B cell (primary cell): Measurements from ENCODE around the gene DYNLL1. TPM values are rescaled to one million over a fixed set of nuclear protein-coding genes. Genes with fewer than 3 reads are reported as not detected.
A peak's percentile ranks its signal among the peaks of the same experiment; 100 is the strongest.

ENCODE experiments used
- ATAC-seq: fragments of 200-7000 bp; cut with Tn5 transposase; one replicate; pipeline ENCODE4 v1.10.0; 2021; ENCODE audit warnings: low read depth, mild to moderate bottlenecking, moderate number of reproducible peaks, moderate library complexity
- CTCF ChIA-PET: fragments of 350-600 bp; sonication (Branson Sonifier 250); formaldehyde crosslinking; loops from one replicate; lab custom pipeline; 2021; ENCODE audit warnings: antibody characterized with exemption, inconsistent platforms; lab: Charles Lee
- POLR2A ChIA-PET: fragments of 350-600 bp; sonication (Branson Sonifier 250); formaldehyde crosslinking; loops from one replicate; lab custom pipeline; 2021; ENCODE audit warnings: antibody characterized with exemption; lab: Charles Lee
- DNase-seq: peaks from one replicate; pipeline ENCODE4 v3.0.0; 2013
- H2AFZ ChIP-seq: 2 replicates; pipeline ENCODE4 v1.6.1; 2012; ENCODE audit warnings: mild to moderate bottlenecking, low read depth, low read length; ENCODE audit not compliant: insufficient read depth, poor library complexity, severe bottlenecking
- H3K27ac ChIP-seq, 2 donors: 1 replicate in 1 of 2; 2 replicates in 1 of 2; pipeline ENCODE4 v1.5.1; 2012 to 2013; ENCODE audit warnings: low read length in 2 of 2, mild to moderate bottlenecking in 2 of 2, moderate library complexity in 1 of 2
- H3K27me3 ChIP-seq, 4 experiments: fragments of 200-600 bp in 1 of 4; sonication (generic) in 1 of 4; replicated peaks in 1 of 4; 1 replicate in 2 of 4; 2 replicates in 2 of 4; pipeline versions ENCODE4 v1.6.1 to v1.7.0; 2013 to 2016; ENCODE audit warnings: low read length in 3 of 4, mild to moderate bottlenecking in 2 of 4, mixed read lengths in 1 of 4, moderate library complexity in 1 of 4; ENCODE audit not compliant: insufficient read depth in 4 of 4, control insufficient read depth in 3 of 4; ENCODE audit errors: control extremely low read depth in 1 of 4
- H3K36me3 ChIP-seq, 2 experiments: replicated peaks in 1 of 2; 1 replicate in 1 of 2; 2 replicates in 1 of 2; pipeline versions ENCODE4 v1.6.1 to v1.7.1; 2013; ENCODE audit warnings: low read length in 1 of 2; ENCODE audit not compliant: insufficient read depth in 2 of 2, control insufficient read depth in 1 of 2; ENCODE audit errors: control extremely low read depth in 1 of 2, extremely low read depth in 1 of 2
- H3K4me1 ChIP-seq, 2 donors: fragments of 200-600 bp in 1 of 2; sonication (generic) in 1 of 2; 1 replicate in 1 of 2; 2 replicates in 1 of 2; pipeline versions ENCODE4 v1.5.1 to v1.6.1; 2013 to 2017; ENCODE audit warnings: low read length in 2 of 2; ENCODE audit not compliant: control insufficient read depth in 2 of 2, insufficient read depth in 2 of 2
- H3K4me2 ChIP-seq: replicated peaks from 2 replicates; pipeline ENCODE3; 2012; ENCODE audit warnings: mild to moderate bottlenecking, low read depth, low read length; ENCODE audit not compliant: poor library complexity, severe bottlenecking
- H3K4me3 ChIP-seq, 5 experiments: fragments of 200-600 bp in 1 of 5; sonication (generic) in 1 of 5; 1 replicate in 3 of 5; 2 replicates in 2 of 5; pipeline versions ENCODE4 v1.5.1 to v1.7.0; 2011 to 2016; ENCODE audit warnings: low read length in 4 of 5, mild to moderate bottlenecking in 4 of 5, low read depth in 2 of 5, control low read depth in 1 of 5, moderate library complexity in 1 of 5; ENCODE audit not compliant: insufficient read depth in 1 of 5; ENCODE audit errors: control extremely low read depth in 1 of 5, extremely low read depth in 1 of 5
- H3K79me2 ChIP-seq: fragments of 200-600 bp; sonication (generic); one replicate; pipeline ENCODE4 v1.6.0; 2016; ENCODE audit warnings: low read length; ENCODE audit not compliant: control insufficient read depth, insufficient read depth
- H3K9ac ChIP-seq: fragments of 200-600 bp; sonication (generic); 2 replicates; pipeline ENCODE4 v1.6.1; 2017; ENCODE audit warnings: mild to moderate bottlenecking, low read length, moderate library complexity
- H3K9me3 ChIP-seq, 3 donors: one replicate each; pipeline versions ENCODE4 v1.6.1 to v1.7.1; 2013; ENCODE audit warnings: low read length in 2 of 3; ENCODE audit not compliant: control insufficient read depth in 2 of 3, insufficient read depth in 1 of 3; ENCODE audit errors: control extremely low read depth in 1 of 3
- H4K20me1 ChIP-seq: 2 replicates; pipeline ENCODE4 v1.6.0; 2012; ENCODE audit warnings: mild to moderate bottlenecking, low read length; ENCODE audit not compliant: insufficient read depth, control insufficient read depth, poor library complexity, severe bottlenecking
- H3K27ac Mint-ChIP-seq: one replicate; pipeline ENCODE4 v1.8.0; 2021; ENCODE audit warnings: mixed read lengths
- H3K27me3 Mint-ChIP-seq: one replicate; pipeline ENCODE4 v1.8.0; 2021; ENCODE audit warnings: mixed read lengths
- H3K4me1 Mint-ChIP-seq: one replicate; pipeline ENCODE4 v1.8.0; 2021; ENCODE audit warnings: mixed read lengths
- H3K4me3 Mint-ChIP-seq: one replicate; pipeline ENCODE4 v1.8.0; 2021; ENCODE audit warnings: mixed read lengths
- H3K9me3 Mint-ChIP-seq: one replicate; pipeline ENCODE4 v1.8.0; 2022; ENCODE audit warnings: mixed read lengths; ENCODE audit not compliant: insufficient read depth
- EZH2 ChIP-seq: IDR thresholded peaks from 2 replicates; pipeline ENCODE4 v1.6.1; 2012; ENCODE audit warnings: borderline replicate concordance, low read depth, mild to moderate bottlenecking, moderate library complexity, low read length; ENCODE audit not compliant: insufficient read depth, poor library complexity, severe bottlenecking
- WGBS: methylation state at CpG from one replicate; pipeline ENCODE4 v1.1.5; 2013; ENCODE audit warnings: missing lambda C conversion rate; ENCODE audit not compliant: insufficient coverage; 5-methylcytosine and 5-hydroxymethylcytosine counted together
- intact Hi-C: fragments of 100-400 bp; cut with micrococcal nuclease; formaldehyde crosslinking; loops from one replicate; pipeline ENCODE4 v1.10.0; 2022
- polyA plus RNA-seq: library from polyadenylated mRNA; depleted of rRNA; stranded (reverse); fragments of >200 nt; gene quantifications from 2 replicates; pipeline ENCODE4 v1.2.3, GENCODE V29; 2012
- total RNA-seq, 2 donors: library from RNA; stranded (reverse); fragments of 120-200 nt in 1 of 2; gene quantifications; 1 replicate in 1 of 2; 2 replicates in 1 of 2; pipeline versions ENCODE4 v1.2.3 to v1.2.4, GENCODE V29; 2013 to 2022
- TF ChIP-seq, protein P1 (sequence below): fragments of 200-600 bp; IDR thresholded peaks from one replicate; pipeline ENCODE4 v1.8.0; 2022; ENCODE audit warnings: antibody characterized with exemption, mild to moderate bottlenecking

The DYNLL1 gene
- total and polyA plus RNA-seq, 2 donors (not counting 1 experiment from before 2014, with no cell fraction given) = 116 to 132 TPM

DNA sequence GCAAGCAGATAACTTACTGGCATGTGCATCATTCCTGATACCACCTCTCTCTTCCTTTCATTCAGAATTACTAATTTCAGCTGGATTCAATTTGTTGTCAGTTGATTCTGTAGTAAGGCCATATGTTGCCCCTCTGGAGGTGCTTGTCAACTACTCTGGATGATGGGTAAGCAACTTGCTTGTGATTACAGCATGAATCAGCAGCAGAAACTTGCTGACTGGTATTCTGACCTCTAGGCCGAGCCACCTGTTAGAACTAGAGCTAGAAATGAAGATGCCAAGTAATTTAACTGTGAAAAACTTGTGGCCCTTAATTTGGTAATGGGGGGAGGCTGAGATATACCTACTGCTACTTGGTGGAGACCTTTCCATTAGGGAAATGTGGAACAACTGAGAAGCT, 43.4 kb downstream of the DYNLL1 start:
- peak overlapping the region in 1 of 5 experiments; percentile 4 for H3K4me3 ChIP-seq
- Mint-ChIP-seq H3K4me1 (peaks cover 61% of the 10 kb centered on the region), H3K9me3 (no peaks in the 10 kb centered on the region), H3K27me3 (no peaks in the 10 kb centered on the region), H3K27ac (no peak overlapping the region), H3K4me3 (peak overlapping the region; percentile 97)
- H3K36me3 ChIP-seq = peaks cover 0 to 30% of the 10 kb centered on the region in 2 experiments
- 83% methylated on average over 1 of the region's 1 CpG for WGBS
- H3K27me3 ChIP-seq = no peaks in the 10 kb centered on the region
- no peak overlapping the region for H2AFZ ChIP-seq
- no peaks in the 10 kb centered on the region for H3K9me3 ChIP-seq
- peaks cover 98% of the 10 kb centered on the region for H4K20me1 ChIP-seq
- peaks cover 100% of the 10 kb centered on the region for H3K79me2 ChIP-seq
- peak overlapping the region; percentile 68 for H3K4me2 ChIP-seq
- H3K27ac ChIP-seq = peak overlapping the region in 1 of 2 donors; percentile 76
- H3K4me1 ChIP-seq = peaks cover 44 to 50% of the 10 kb centered on the region in 2 donors
- TF ChIP-seq, protein P1, sequence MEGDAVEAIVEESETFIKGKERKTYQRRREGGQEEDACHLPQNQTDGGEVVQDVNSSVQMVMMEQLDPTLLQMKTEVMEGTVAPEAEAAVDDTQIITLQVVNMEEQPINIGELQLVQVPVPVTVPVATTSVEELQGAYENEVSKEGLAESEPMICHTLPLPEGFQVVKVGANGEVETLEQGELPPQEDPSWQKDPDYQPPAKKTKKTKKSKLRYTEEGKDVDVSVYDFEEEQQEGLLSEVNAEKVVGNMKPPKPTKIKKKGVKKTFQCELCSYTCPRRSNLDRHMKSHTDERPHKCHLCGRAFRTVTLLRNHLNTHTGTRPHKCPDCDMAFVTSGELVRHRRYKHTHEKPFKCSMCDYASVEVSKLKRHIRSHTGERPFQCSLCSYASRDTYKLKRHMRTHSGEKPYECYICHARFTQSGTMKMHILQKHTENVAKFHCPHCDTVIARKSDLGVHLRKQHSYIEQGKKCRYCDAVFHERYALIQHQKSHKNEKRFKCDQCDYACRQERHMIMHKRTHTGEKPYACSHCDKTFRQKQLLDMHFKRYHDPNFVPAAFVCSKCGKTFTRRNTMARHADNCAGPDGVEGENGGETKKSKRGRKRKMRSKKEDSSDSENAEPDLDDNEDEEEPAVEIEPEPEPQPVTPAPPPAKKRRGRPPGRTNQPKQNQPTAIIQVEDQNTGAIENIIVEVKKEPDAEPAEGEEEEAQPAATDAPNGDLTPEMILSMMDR = no peak
- TF ChIP-seq EZH2 = no peak
- CTCF ChIA-PET = interaction anchor here (1.5 kb wide), 1 partner anchor 43 kb away, joined by 3 read pairs; the partner anchor contains the start of gene DYNLL1
- H3K9ac ChIP-seq = no peak overlapping the region
- ATAC-seq (no peak), DNase-seq (no peak)
- POLR2A ChIA-PET = interaction anchor here (0.6 kb wide), 2 partner anchors 21 to 108 kb away, joined by 3 to 4 read pairs; no protein-coding TSS in a partner anchor
- intact Hi-C loops = no loop called here

DNA sequence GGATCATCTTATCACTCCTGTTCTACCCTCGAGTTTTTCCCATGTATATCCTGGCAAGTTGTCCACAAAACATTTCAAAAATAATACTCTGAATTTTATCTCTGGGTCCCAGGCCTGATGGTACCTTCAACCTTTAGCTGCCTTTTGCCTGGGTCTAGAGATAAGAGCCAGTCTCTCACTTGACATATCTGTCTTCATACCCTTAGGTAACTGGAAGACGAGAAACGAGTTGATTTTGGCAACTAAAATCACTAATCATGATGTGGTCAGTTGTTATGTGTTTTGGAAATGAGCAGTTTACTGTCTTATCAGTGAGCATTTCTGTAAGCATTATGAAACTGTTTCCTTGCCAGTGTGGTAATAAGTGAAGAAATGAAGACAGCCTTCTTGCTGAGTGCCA, 44.5 kb downstream of the DYNLL1 start:
- Histone ChIP-seq H3K36me3 (peaks cover 0 to 33% of the 10 kb centered on the region in 2 experiments), H4K20me1 (peaks cover 96% of the 10 kb centered on the region), H3K9me3 (no peaks in the 10 kb centered on the region), H3K79me2 (peaks cover 99% of the 10 kb centered on the region), H3K4me1 (peaks cover 40 to 43% of the 10 kb centered on the region in 2 donors), H3K9ac (no peak overlapping the region), H2AFZ (no peak overlapping the region), H3K4me2 (no peak overlapping the region), H3K27me3 (no peaks in the 10 kb centered on the region), H3K27ac (no peak overlapping the region), H3K4me3 (no peak overlapping the region)
- TF ChIP-seq, protein P1 = no peak
- TF ChIP-seq EZH2 = no peak
- intact Hi-C loops = no loop called here
- POLR2A ChIA-PET = no interaction called here
- CTCF ChIA-PET = no interaction called here
- WGBS = 0% methylated on average over 1 of the region's 3 CpGs
- H3K27me3 Mint-ChIP-seq = no peaks in the 10 kb centered on the region
- no peak for DNase-seq
- H3K4me1 Mint-ChIP-seq = peaks cover 55% of the 10 kb centered on the region
- H3K27ac Mint-ChIP-seq = no peak overlapping the region
- H3K4me3 Mint-ChIP-seq = no peak overlapping the region
- ATAC-seq = no peak
- no peaks in the 10 kb centered on the region for H3K9me3 Mint-ChIP-seq
